SK-N-MC (cell line): ENCODE measurements around the gene BSPRY.
"Not testable (repeated sequence)": the region's sequence is repeated elsewhere in the genome, so short reads cannot be mapped to it uniquely, and the experiment has no call there.

Experiments used
- EZH2 ChIP-seq: fragments of 200-600 bp; sonication (generic); IDR thresholded peaks from one replicate; pipeline ENCODE4 v1.6.1; 2017; ENCODE audit warnings: antibody characterized with exemption
- POLR2AphosphoS5 ChIP-seq: IDR thresholded peaks from 2 replicates; pipeline ENCODE4 v1.6.1; 2012; ENCODE audit warnings: mild to moderate bottlenecking, low read depth, low read length, borderline replicate concordance

DNA sequence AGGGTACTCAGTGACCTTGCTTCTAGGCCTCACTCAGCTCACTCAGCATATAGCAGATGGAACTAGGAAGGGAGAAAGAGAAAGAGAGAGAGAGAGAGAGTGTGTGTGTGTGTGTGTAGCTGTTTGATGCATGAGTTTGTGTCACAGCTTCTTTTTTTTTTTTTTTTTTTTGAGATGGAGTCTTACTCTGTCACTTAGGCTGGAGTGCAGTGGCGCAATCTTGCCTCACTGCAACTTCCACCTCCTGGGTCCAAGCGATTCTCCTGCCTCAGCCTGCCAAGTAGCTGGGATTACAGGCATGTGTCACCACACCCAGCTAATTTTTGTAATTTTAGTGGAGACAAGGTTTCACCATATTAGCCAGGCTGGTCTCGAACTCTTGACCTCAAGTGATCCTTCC, 16.3 kb downstream of the BSPRY start:
- not testable (repeated sequence) for TF ChIP-seq POLR2AphosphoS5, EZH2
